ENCODE data around the gene RRP8.

RRP8 gene

DNA sequence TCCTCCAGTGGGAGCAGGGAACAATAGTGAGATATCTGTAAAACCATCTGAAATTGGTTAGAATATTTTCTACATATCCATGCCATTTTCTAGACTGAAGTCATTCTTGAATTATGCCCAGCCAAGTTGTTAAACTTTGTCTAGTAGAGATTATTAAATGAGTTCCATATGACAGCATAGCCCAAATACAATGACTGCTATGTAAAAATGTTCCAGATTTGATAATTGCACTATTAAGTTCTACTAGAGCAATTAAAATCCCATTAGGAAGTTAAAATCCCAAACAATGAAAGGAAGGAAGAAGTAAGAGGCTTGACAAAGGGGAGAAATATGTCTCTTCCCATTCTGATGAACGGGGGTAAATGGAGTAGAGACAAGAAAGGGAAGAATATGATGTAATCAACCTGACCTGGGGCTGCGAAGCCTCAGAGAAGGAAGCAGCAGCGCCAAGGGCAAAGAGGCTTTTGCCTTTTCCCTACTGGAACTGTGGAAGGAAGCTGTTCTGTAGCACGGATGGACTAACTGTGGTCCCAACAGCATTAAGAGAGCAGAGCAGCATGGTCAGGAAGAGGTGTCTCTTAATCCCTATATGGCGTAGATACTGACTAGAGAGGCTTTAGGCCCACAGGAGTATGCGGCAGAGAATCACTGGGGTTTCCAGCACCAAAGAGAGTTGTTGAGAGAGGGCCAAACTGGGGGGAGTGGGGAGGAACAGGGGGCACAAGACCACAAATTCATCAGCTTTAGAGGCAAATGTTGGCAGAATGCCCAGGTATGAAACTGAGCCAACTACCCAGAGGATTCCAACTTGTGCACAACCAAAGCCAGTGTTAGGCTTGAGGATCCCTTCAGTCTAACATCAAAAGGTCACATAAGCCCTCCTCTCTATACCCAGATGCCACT, 26.7 kb downstream of the RRP8 start:
- H3K4me3 ChIP-seq (ENCODE audit: low read depth, low read length), result no peak overlapping the region
- DNase-seq (ENCODE audit: low read depth), result peak; percentile 55

- no peak for DNase-seq (ENCODE audit: low read depth)
- H3K4me3 ChIP-seq (ENCODE audit: low read depth, low read length), result no peak overlapping the region
Observed at GRCh38 chr11:6574816-6575715, 28.4 kb downstream of the RRP8 start.

DNA sequence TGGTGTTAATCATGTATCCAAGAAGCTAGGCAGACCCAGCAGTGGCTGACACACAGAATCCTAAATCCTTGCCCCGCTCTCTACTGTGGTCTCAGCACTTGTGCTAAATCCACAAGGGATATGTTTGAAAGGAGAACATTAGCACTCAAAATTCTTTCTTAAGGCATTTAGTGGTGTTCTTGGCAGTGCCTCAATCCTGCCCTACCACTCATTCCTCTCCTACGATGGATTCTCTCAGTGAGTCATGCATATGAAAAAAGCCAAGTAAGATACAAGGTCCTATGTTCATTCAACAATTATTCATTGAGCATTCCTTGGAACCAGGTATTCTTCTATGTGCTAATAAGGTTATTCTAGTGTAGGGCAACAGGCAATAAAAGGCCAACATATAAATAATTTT, 31.2 kb downstream of the RRP8 start:
- DNase-seq (ENCODE audit: low read depth), result peak; percentile 59
- no peak overlapping the region for H3K4me3 ChIP-seq (ENCODE audit: low read depth, low read length)

DNA sequence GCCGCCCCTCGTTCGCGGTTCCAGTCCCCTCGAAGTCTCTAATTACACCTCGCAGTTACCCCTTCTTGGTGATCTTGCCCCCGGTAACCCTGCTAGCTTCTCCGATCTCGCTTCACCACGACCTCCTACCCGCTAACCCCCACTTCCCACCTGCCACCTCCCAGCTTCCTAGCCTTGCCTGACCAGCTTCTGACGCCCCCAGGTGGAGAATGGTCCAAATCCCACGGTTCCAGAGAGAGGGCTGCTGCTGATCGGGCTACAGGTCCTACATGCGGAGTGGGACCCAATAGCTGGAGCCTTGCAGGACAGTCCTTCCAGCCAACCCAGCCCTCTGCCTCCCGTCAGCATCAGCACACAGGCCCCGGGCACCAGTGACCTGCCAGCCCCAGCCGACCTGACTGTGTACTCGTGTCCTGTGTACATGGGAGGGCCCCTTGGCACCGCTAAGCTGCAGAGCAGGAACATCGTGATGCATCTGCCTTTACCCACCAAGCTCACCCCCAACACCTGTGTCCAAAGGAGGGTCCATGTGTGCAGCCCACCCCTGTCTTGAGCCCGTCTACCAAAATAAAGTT, 31.9 kb downstream of the RRP8 start:
- DNase-seq (ENCODE audit: low read depth), result no peak
- H3K4me3 ChIP-seq (ENCODE audit: low read depth, low read length), result no peak overlapping the region

- no peak overlapping the region for H3K4me3 ChIP-seq (ENCODE audit: low read depth, low read length)
- no peak for DNase-seq (ENCODE audit: low read depth)
Observed at GRCh38 chr11:6570691-6571427, 32.6 kb downstream of the RRP8 start.

GRCh38 chr11:6569706-6570105, 33.7 kb downstream of the RRP8 start:
- H3K4me3 ChIP-seq (ENCODE audit: low read depth, low read length), result no peak overlapping the region
- DNase-seq (ENCODE audit: low read depth), result no peak

DNA sequence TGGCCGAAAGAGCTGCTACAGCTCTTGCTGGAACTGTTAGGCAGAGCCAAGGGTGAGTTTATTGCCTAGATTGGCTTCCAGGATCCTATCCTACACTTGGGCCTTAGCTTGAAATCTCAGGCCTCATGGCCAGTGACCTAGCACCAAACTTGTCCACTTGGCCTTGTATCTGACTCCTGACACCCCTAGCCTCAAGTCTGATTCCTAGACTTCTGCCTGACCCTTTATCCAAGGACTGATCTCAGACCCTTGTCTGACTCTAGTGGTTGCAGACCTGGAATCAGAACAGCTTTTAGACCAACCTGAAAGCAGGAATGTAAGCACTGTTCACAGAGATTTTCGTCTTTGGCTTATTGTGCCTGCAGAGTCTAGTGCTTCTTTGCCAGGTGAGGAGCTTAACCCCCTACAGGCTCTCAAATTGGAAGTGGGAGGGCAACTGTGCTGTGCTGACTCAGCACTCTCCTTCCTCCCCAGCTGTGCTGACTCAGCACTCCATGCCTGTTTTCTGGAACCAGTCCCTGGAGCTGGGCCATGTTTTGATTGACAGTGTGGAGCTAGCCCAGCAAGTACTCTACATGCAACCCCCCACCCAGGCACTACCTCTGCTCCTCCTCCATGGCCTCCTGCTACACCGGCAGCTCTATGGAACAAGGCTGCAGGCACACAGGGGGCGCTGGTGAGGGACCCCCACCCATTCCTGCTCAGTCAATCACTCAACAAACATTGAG, 35.1 kb downstream of the RRP8 start:
- no peak overlapping the region for H3K4me3 ChIP-seq (ENCODE audit: low read depth, low read length)
- DNase-seq (ENCODE audit: low read depth), result peak; percentile 45

GRCh38 chr11:6567371-6567745, 36.1 kb downstream of the RRP8 start:
- H3K4me3 ChIP-seq (ENCODE audit: low read depth, low read length), result no peak overlapping the region
- DNase-seq (ENCODE audit: low read depth), result no peak

- H3K4me3 ChIP-seq (ENCODE audit: low read depth, low read length), result no peak overlapping the region
- DNase-seq (ENCODE audit: low read depth), result no peak
Observed at GRCh38 chr11:6566704-6567370, 36.6 kb downstream of the RRP8 start.

GRCh38 chr11:6565988-6566703, 37.3 kb downstream of the RRP8 start:
- no peak overlapping the region for H3K4me3 ChIP-seq (ENCODE audit: low read depth, low read length)

GRCh38 chr11:6565325-6565724, 38.1 kb downstream of the RRP8 start:
- no peak overlapping the region for H3K4me3 ChIP-seq (ENCODE audit: low read depth, low read length)
- no peak for DNase-seq (ENCODE audit: low read depth)

More at GRCh38 chr11:6565988-6566703, 37.3 kb downstream of the RRP8 start:
- no peak for DNase-seq (ENCODE audit: low read depth)

DNA sequence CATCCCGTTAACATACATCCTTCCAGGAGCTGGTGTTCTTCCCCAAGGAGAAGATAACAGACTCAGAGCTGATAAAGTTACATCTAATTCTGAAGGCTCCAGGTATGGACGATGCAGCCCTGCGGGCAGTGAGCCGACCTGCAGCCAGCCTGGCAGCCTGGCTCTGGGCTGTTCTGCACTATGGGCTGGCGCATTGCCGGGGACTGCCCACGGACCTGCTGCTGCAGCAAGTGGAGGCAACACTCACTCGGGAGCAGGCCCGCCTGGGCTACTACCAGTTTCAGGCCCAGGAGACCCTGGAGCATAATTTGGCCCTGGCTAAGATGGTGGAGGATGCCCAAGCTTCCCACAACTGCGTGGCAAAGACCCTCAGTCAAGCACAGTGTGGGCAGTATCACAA, 39.7 kb downstream of the RRP8 start:
- no peak for DNase-seq (ENCODE audit: low read depth)
- no peak overlapping the region for H3K4me3 ChIP-seq (ENCODE audit: low read depth, low read length)

GRCh38 chr11:6563121-6563619, 40.2 kb downstream of the RRP8 start:
- H3K4me3 ChIP-seq (ENCODE audit: low read depth, low read length), result no peak overlapping the region
- DNase-seq (ENCODE audit: low read depth), result no peak

DNA sequence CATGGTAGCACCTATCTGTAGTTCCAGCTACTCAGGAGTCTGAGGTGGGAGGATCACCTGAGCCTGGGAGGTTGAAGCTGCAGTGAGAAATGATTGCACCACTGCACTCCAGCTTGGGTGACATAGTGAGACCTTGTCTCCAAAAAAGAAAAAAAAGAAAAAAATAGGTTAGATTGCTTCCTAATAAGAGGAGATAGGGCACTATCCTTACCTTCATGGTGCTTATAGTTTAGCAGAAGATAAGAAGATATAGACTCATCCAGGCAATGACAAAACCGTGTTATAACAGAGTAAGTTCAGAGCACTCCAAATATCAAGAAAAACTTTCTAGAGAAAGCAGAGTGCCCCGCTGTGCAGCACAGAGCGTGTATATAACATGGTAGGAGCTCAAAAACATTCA, 42.1 kb downstream of the RRP8 start:
- no peak for DNase-seq (ENCODE audit: low read depth)
- no peak overlapping the region for H3K4me3 ChIP-seq (ENCODE audit: low read depth, low read length)

GRCh38 chr11:6559369-6559768, 44.0 kb downstream of the RRP8 start:
- DNase-seq (ENCODE audit: low read depth), result no peak

GRCh38 chr11:6557761-6558674, 45.4 kb downstream of the RRP8 start:
- no peak for DNase-seq (ENCODE audit: low read depth)
- no peak overlapping the region for H3K4me3 ChIP-seq (ENCODE audit: low read depth, low read length)

More at GRCh38 chr11:6559369-6559768, 44.0 kb downstream of the RRP8 start:
- no peak overlapping the region for H3K4me3 ChIP-seq (ENCODE audit: low read depth, low read length)

Measured in skeletal muscle cell (primary cell).